OCI-M2 (cell line): ENCODE measurements around the gene FCN3.

Experiments
- DNase-seq: peaks from one replicate; lab custom pipeline; 2025; ENCODE audit not compliant: unreplicated experiment; lab: John Stamatoyannopoulos, UW

Gene FCN3

GRCh38 chr1:27343639-27344025, 31.0 kb downstream of the FCN3 start:
- DNase-seq = no peak

DNA sequence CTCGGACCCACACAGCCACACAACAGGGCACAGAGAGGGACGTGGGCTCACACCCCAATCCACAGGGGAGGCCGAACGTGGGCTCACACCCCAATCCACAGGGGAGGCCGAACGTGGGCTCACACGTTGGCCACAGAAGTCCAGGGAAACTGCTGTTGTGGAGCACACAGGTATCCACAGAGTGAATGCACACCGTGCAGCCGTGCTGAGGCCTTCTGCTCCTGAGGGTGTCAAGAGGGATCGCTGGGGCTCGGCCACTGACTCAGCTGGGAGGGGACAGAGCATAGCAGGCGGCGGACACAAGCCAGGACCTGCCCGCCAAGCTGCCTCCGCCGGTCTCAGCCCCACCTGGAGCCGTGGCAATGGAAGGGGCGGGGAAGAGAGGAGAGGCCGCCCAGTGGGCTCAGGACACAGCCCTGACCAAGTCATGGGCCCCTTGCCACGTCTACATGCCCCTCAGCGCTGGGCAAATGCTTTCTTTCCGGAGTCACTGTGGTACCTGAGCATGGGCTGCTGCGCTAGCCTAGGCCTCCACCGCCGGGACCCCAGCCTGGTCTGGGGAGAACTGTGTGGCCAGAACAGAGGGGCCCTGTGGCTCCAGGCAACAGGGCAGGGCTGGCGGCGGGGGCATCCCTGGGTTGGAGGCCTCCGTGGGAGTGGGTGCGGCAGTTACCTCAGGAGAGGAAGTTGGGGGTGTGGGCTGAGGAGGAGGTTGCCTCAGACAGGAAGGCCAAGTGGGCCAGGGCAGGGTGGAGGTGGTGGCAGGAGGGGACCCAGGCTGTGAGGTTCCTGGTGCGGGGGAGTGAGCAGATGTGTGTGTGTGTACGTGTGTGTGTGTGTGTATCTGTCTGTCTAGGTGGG, 31.6 kb downstream of the FCN3 start:
- no peak for DNase-seq

DNA sequence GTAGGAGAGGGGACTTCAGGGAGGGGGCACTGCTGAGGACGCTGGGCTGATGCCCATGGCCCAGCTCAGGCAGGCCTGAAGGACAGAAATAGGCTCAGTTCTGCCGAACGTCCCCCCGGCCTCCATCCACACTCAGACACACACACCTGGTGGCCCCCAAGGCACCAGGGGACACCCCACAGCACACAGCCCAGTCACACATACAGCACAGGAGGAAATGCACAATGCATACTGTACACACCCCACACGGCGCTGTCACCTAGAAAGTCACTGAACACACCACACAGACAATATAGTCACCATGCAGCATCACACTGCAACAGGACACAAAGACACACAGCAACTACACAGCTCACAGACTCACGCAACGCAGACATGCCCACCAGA, 32.2 kb downstream of the FCN3 start:
- no peak for DNase-seq

DNA sequence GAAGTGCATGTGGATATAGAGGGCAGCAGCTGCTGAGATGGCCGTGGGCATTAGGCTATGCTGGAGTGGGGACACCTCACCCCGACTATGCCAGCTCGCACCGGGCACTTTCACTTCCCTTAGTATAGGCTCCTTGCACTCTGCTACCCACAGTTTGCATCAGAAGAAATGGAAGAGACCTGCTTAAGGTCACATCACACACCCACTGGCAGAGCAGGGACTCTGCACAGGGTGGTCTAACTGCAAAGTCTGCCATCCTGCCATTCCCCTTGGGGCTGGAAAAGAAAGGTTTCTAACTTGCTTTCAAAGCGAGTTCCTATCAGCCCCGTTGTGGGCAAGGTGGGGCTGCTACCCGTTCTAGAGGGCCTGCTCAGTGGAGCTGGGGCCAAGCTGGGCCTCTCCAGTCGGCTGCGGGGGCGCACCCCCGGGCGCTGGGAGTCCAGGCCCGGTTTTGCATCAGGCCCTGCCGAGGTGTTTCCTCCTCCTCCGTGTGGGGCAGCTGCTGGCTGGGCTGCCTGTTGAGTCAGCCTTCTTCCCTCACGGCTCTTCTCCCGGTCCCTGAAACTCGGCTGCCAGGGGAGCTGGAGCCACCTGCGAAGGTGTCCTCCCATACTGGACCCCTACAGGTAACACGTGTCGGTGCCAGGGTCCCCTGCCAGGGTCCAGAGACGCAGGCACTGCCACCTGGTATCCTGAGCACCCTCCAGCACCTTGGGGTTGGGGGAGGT, 32.9 kb downstream of the FCN3 start, which contains the start of gene SYTL1:
TSS of gene SYTL1 (plus strand) at position 498 of the 728 bp plus-strand sequence. CDS start 3,313 bp downstream, outside the sequence.
- DNase-seq = peak; percentile 35

DNA sequence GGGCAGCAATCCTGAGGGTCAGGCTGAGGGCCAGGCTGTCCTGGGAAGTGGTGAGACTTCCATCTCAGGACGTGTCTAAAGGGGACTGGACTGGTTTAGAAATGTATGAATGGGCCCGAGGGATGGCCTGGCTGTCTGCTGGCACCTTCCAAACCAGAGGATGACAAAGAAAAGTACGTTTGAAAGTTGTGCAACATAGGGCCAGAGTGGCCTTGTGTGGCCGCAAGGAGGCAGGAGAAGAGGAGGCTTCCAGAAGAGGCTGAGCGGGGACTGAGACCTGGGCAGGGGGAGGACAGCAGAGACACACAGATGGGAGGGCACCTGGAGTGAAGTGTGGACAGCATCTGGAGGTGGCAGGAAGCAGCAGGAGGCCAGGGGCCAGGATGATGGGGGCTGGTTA, 35.4 kb downstream of the FCN3 start:
- DNase-seq = no peak

DNA sequence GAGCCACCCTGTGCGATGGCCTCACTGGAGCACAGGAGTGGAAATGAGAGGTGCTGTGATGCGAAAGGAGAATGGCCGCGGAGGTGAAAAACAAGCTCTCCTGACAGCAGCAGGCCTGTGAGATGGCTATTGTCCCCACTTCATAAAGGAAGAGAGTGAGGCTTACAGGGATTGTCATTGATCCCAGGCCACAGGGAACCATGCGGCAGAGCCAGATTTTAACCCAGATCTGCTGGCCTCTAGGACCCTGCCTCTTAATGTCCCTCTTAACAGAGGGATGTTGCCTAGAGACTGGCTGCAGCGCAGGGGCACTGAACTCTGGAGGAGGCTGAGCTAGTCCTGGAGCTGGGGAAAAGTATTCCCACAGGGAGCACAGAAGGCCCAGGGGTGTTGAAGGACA, 35.9 kb downstream of the FCN3 start:
- DNase-seq = no peak

DNA sequence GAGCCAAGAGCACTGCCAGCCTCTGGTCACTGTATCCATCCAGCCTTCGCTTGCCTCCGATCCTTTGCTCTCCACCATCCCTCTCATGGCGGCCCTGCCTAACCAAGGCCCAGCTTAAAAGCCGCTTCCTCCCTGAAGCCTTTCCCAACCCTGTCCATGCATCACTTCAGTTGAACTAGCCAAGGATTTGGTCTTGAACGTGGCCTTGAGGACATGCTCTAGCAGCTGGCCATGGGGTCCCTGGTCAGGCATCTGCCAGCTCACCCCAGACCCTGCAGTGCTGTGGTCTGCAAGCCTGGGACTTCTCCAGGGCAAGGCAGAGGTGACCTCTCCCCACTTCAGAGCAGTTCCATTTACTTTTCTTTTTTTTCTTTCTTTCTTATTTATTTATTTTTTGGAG, 37.9 kb downstream of the FCN3 start:
- DNase-seq = no peak

DNA sequence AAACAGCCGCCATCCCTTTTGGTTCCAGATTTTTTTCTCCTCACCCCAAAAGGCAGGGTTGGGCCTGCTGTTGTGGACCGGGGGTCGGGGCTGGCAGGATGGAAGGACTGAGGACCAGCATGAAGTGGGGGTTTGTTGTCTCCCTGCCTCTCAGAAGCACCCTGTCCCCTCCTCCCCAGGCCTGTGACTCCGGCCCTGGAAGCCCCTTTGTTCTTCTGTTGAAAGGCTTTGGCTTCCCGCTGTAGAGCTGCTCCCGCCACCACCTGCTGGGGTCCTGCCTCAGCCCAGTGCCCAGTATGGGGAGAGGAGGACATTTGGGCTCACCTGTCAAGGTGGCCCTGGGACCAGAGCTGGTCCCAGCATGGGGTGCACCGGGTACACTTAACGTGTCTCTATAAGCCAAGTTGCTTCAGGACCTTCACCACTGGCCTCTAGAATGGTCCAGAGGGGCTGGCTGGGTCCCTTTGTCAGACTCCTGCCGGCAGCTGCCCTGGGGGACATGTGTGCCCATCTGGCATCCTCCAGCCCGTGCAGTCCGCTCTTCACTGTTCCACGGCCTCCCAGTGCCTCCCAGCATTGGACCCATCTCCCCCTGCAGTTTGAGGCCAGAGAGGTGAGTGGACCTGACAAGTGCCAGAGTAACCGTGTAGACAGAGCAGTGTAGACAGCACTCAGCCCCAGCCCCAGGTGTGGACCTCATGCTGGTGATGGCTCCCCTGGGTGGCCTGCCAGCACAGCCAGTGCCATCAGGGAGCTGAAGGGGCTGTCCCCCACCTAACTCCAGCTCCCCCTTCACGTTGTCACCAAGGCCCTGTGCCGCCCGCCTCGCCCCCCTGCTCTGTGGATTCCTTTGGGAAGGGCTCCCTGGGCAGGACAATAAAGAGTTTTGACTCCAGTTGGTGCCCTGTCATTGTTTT, 38.9 kb downstream of the FCN3 start:
- DNase-seq = no peak

DNA sequence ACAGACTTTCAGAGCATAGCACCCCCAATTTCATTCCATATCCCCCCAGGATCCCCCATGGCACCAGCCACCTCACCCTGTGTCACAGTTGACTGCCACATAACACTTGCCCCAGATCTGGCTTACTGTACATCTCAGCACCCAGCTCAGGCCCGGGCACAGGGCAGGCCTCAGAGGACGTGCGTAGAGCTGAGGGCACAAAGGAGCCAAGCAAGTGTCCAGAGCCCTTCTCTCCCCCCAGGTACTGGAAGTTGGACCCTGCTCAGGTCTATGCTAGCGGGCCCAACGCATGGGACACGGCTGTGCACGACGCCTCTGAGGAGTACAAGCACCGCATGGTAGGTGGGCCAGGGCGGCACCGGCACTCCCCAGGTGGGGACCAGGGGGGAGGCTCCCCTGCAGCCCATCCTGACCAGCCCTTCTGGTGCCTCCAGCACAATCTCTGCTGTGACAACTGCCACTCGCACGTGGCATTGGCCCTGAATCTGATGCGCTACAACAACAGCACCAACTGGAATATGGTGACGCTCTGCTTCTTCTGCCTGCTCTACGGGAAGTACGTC, 40.8 kb downstream of the FCN3 start:
- DNase-seq = no peak

GRCh38 chr1:27332536-27333281, 41.9 kb downstream of the FCN3 start:
- no peak for DNase-seq

DNA sequence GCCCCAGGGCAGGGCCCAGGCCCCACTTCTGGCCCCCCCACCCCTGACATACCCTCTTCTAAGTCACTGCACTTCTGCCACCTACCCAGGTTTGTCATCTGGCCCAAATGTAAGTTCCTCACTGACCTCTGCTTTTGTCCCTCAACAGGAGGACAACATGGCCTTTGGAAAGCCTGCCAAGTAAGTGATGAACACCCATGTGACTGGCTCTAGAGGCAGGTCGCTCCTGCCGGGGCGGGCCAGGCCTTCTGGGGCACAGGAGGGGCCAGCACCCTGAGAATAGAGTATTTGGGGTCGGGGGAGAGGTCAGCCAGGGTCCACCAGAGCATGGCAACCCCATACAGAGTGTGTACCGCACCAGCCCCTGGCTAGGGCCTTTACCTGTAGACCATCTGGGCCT, 42.7 kb downstream of the FCN3 start:
- DNase-seq = no peak

DNA sequence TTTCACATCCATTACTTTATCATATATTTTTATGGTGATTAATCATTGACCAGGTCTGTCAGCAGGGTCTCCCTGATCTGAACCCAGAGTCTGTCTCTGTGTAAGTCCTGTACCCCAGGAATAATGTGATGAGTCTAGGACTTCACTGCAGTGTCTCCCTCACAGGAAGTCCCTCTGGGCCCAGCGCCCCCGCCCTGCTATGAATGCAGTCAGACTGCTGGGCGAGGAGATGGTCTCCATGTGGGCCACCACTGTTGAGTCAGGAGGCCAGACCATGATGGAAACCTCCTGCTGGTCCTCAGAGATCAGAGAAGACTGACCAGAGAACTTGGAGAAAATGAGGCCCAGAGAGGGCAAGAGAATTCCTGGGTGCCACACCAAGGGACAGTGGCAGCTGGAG, 43.2 kb downstream of the FCN3 start:
- DNase-seq = no peak

GRCh38 chr1:27330786-27331185, 43.8 kb downstream of the FCN3 start:
- DNase-seq = no peak

DNA sequence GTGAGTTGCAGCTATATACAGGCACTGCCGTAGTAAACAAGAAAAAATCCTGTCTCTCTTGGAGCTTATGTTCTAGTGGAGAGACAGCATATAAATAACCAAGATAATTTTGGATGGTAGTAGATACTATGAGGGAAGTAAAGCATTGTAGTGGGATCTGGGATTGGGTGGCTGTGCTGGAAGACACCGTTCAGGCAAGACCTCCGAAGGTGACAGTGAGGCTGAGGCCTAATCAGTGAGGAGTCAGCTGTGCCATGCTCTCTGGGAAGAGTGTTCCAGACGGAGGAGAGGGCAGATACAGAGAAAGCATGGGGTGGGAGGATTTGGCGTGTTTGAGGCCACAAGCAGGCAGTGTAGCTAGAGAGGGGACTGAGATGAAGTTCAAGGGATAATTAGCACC, 46.7 kb downstream of the FCN3 start:
- no peak for DNase-seq

DNA sequence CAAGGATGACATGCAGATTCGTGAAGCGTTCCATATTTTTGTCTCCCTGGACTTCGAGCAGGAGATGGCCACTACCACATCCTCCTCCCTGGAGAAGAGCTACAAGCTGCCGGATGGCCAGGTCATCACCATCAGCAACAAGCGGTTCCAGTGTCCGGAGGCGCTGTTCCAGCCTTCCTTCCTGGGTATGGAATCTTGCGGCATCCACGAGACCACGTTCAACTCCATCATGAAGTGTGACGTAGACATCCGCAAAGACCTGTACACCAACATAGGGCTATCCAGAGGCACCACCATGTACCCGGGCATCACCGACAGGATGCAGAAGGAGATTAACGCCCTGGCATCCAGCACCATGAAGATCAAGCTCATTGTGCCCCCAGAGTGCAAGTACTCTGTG, 49.3 kb downstream of the FCN3 start:
- DNase-seq = no peak

DNA sequence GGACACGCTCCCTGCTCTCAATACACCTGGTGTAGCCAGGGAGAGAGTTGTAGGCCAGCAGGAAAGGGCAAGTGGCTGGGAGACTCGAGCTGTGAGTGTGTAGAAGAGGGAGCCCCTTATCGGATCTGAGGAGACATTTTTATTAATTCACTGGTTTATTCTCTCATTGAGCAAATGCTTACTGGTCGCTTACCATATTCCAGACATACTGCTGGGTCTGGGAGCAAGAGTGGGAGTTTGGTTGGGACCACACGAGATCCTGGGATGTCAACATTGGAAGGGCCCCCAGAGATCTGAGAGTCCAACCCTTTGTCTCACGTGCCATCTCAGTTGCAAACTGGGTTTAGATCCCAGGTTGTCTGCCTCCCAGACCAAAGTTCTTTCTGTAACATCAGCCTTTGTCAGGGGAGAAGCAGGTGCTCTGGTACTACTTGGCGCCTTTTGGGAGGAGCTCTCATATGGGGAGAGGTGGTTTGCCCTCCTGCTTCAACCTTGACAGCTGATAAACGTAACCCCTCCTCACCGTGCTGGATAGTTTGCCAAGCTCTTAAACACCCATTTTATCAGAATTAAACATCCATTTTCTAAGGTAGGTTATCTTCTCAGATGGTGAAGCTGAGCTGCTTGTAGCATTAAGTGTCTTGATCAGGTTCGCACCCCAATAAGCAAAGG, 51.9 kb downstream of the FCN3 start:
- no peak for DNase-seq

- DNase-seq = peak; percentile 67
These were observed 52.6 kb downstream of the FCN3 start, which contains the start of gene TMEM222 for GRCh38 chr1:27321813-27322568. Gene TMEM222, plus strand, starts transcription at chr1:27322163. Its CDS starts 35 bp downstream, at chr1:27322198.
